Measurements from ENCODE around the gene IFRD1.

DNA sequence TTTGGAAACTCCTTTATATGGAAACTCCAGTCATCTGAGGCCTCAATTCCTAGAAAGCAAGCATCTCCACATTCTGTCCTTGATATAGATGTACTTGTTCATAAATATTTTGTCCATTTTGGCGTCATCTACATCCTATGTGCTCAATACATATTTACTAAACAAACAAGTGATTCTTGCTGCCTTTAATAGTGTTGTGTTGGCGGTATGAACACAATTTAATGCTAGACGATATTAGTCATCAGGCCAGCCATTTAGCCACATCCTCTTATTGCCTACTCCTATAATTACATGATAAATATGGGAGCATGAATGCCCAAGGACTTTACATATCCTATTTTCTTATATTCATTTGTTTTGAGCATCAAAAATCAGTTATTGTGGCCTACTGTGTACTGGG is 18.5 kb upstream of the IFRD1 start:
- TF ChIP-seq CTCF (IDR thresholded peaks at IDR 0.05) (no peak), POLR2A (IDR thresholded peaks at IDR 0.05) (no peak)
